CD4-positive, CD25-positive, alpha-beta regulatory T cell (primary cell): Measurements from ENCODE around the gene OGDHL. TPM values are rescaled to one million over a fixed set of nuclear protein-coding genes. Genes with fewer than 3 reads are reported as not detected.
"Not testable (repeated sequence)": the region's sequence is repeated elsewhere in the genome, so short reads cannot be mapped to it uniquely, and the experiment has no call there.

Experiments used
- ATAC-seq, 2 donors: fragments of 150-1000 bp; cut with Tn5 transposase; one replicate each; pipeline ENCODE4 v1.10.0; 2021; ENCODE audit warnings: low read depth in 2 of 2, moderate number of reproducible peaks in 2 of 2, moderate library complexity in 1 of 2
- DNase-seq, 3 donors: peaks; one replicate each; pipeline versions ENCODE4 v3.0.0 to v3.0.0-alpha.2; 2012 to 2022; ENCODE audit warnings: mixed read lengths in 1 of 3
- H3K27ac ChIP-seq: one replicate; pipeline ENCODE4 v1.7.0; 2013; ENCODE audit warnings: mild to moderate bottlenecking, low read length; ENCODE audit not compliant: insufficient read depth, poor library complexity, severe bottlenecking
- H3K27me3 ChIP-seq: one replicate; pipeline ENCODE4 v1.7.0; 2013; ENCODE audit warnings: low read length; ENCODE audit not compliant: control insufficient read depth, insufficient read depth
- H3K36me3 ChIP-seq: one replicate; pipeline ENCODE4 v1.7.0; 2013; ENCODE audit warnings: mild to moderate bottlenecking, low read length, moderate library complexity; ENCODE audit not compliant: control insufficient read depth, insufficient read depth
- H3K4me1 ChIP-seq: 2 replicates; pipeline ENCODE4 v1.7.0; 2013; ENCODE audit warnings: mild to moderate bottlenecking, low read length; ENCODE audit not compliant: insufficient read depth, control insufficient read depth, poor library complexity, severe bottlenecking
- H3K4me3 ChIP-seq: one replicate; pipeline ENCODE4 v1.7.0; 2013; ENCODE audit warnings: low read depth, mild to moderate bottlenecking, low read length, moderate library complexity
- H3K9me3 ChIP-seq, 2 experiments: 1 replicate in 1 of 2; 2 replicates in 1 of 2; pipeline ENCODE4 v1.7.0; 2013; ENCODE audit warnings: low read length in 2 of 2, mild to moderate bottlenecking in 1 of 2, moderate library complexity in 1 of 2; ENCODE audit not compliant: control insufficient read depth in 2 of 2
- H3K27ac Mint-ChIP-seq, 3 donors: one replicate each; pipeline ENCODE4 v1.8.0; 2020 to 2022; ENCODE audit warnings: mild to moderate bottlenecking in 3 of 3, mixed read lengths in 3 of 3, moderate library complexity in 2 of 3
- H3K27me3 Mint-ChIP-seq: one replicate; pipeline ENCODE4 v1.8.0; 2022; ENCODE audit warnings: mild to moderate bottlenecking, mixed read lengths
- H3K36me3 Mint-ChIP-seq: one replicate; pipeline ENCODE4 v1.8.0; 2020; ENCODE audit warnings: mixed read lengths
- H3K4me1 Mint-ChIP-seq, 4 donors: one replicate each; pipeline ENCODE4 v1.8.0; 2020 to 2022; ENCODE audit warnings: mixed read lengths in 4 of 4, mild to moderate bottlenecking in 1 of 4
- H3K4me3 Mint-ChIP-seq, 4 donors: one replicate each; pipeline ENCODE4 v1.8.0; 2020 to 2022; ENCODE audit warnings: mild to moderate bottlenecking in 4 of 4, mixed read lengths in 4 of 4, moderate library complexity in 3 of 4
- H3K9me3 Mint-ChIP-seq, 7 donors: one replicate each; pipeline ENCODE4 v1.8.0; 2020 to 2022; ENCODE audit warnings: mixed read lengths in 7 of 7, mild to moderate bottlenecking in 3 of 7, moderate library complexity in 2 of 7
- polyA plus RNA-seq, 4 donors: library from polyadenylated mRNA; unstranded; fragments of 300-500 nt; fragmentation: Illumina TruSeq; gene quantifications; one replicate each; pipeline ENCODE4 v1.2.3, GENCODE V29; 2021
- total RNA-seq: library from RNA; stranded (reverse); gene quantifications from one replicate; pipeline ENCODE4 v1.2.3, GENCODE V29; 2022

The OGDHL gene
- total and polyA plus RNA-seq, 5 donors from 2014 or later = not detected

DNA sequence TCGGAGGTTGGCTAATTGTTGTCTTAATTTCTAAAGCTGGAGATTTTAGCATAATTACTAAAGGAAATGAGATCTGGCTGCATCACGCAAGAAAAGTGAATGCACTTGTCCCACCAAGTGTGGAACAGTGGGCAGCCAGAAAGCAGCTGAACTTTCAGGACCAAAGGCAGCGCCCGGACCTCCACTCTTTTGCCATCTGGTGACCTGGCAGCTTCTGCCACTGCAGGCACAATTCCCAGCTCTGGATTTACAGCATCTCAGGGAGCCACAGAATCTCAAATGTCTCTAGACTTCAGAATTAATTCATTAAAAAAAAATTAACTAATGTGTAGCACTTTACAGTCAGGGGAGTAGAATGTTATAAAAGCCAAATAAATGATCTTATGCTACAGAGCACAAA is 14.7 kb upstream of the OGDHL start:
- Mint-ChIP-seq H3K27ac (no peak overlapping the region), H3K36me3 (no peaks in the 10 kb centered on the region), H3K4me1 (no peaks in the 10 kb centered on the region), H3K4me3 (no peak overlapping the region), H3K27me3 (peaks cover 12% of the 10 kb centered on the region), H3K9me3 (peaks cover 0 to 4% (median 0%) of the 10 kb centered on the region in 7 donors)
- no peak for DNase-seq
- no peaks in the 10 kb centered on the region for H3K4me1 ChIP-seq
- ATAC-seq = no peak
- H3K27ac ChIP-seq = no peak overlapping the region
- H3K27me3 ChIP-seq = peaks cover 2% of the 10 kb centered on the region
- no peaks in the 10 kb centered on the region for H3K36me3 ChIP-seq
- H3K4me3 ChIP-seq = no peak overlapping the region
- H3K9me3 ChIP-seq = no peaks in the 10 kb centered on the region

DNA sequence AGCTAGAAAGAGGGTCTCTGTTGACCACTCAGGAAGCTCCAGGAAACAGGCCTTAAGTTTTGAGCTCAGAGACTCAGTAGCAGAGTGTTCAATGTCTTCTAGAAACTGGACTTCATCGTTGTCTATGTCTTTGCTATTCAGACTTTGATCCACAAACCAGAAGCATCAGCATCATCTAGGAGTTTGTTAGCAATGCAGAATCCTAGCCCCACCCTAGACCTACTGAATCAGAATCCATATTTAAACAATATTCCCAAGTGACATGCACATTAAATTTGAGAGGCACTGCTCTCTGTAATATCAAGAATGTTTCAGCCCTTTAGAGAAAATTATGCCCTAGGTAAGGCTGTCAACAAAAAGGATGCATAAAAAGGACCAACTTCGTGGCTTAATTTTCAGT is 12.9 kb upstream of the OGDHL start:
- H3K4me3 ChIP-seq = no peak overlapping the region
- peaks cover 2% of the 10 kb centered on the region for H3K27me3 ChIP-seq
- H3K27ac ChIP-seq = no peak overlapping the region
- no peaks in the 10 kb centered on the region for H3K4me1 ChIP-seq
- H3K9me3 Mint-ChIP-seq = peaks cover 0 to 4% (median 1%) of the 10 kb centered on the region in 7 donors
- H3K36me3 Mint-ChIP-seq = no peaks in the 10 kb centered on the region
- H3K9me3 ChIP-seq = no peaks in the 10 kb centered on the region
- H3K27ac Mint-ChIP-seq = no peak overlapping the region
- no peaks in the 10 kb centered on the region for H3K36me3 ChIP-seq
- H3K4me3 Mint-ChIP-seq = no peak overlapping the region
- ATAC-seq (no peak), DNase-seq (no peak)
- H3K4me1 Mint-ChIP-seq = no peaks in the 10 kb centered on the region
- H3K27me3 Mint-ChIP-seq = peaks cover 27% of the 10 kb centered on the region

DNA sequence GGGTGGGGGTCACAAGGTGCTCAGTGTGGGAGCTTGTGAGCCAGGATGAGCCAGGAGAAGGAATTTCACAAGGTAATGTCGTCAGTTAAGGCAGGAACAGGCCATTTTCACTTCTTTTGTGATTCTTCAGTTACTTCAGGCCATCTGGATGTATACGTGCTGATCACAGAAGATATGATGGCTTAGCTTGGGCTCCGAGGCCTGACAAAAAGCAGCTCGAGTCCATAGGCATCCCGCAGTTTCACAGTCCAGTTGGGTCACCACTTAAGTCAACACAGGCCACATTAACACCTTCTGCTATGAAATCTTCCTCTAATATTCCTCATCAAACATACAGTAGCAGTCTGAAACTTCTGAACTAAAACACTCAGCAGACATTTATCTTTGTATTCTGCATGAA is 10.8 kb upstream of the OGDHL start:
- H3K36me3 ChIP-seq, H3K4me3 ChIP-seq, DNase-seq, ATAC-seq, H3K4me1 ChIP-seq, H3K27me3 ChIP-seq, H3K27ac ChIP-seq, H3K4me3 Mint-ChIP-seq, H3K4me1 Mint-ChIP-seq, H3K9me3 Mint-ChIP-seq, H3K27ac Mint-ChIP-seq, H3K36me3 Mint-ChIP-seq, H3K9me3 ChIP-seq: not testable (repeated sequence)
- H3K27me3 Mint-ChIP-seq = peaks cover 33% of the 10 kb centered on the region

DNA sequence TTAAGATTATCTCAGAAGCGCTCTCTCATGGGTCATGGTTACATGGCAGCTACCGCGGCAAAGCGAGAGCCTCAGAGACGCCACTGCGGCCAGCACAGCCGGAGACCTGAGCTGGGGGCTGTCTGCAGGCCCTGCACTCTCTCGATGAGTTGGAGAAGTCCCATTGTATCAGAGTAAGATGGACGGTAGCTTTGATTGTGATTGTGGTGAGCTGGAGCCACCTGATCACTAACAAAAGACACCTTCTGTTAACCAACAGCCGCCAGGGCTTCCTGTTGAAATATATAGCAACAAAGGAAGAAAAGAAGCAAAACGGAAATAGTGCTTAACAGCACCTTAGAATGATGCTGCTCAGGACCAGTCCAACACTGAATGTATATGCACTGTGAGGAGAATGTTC is 8.9 kb upstream of the OGDHL start:
- not testable (repeated sequence) for H3K27ac ChIP-seq, H3K4me3 ChIP-seq, DNase-seq, H3K4me1 ChIP-seq, H3K36me3 ChIP-seq, H3K36me3 Mint-ChIP-seq, H3K9me3 ChIP-seq, H3K9me3 Mint-ChIP-seq, H3K4me1 Mint-ChIP-seq, H3K27me3 ChIP-seq, H3K27ac Mint-ChIP-seq
- Mint-ChIP-seq H3K4me3 (peak overlapping the region in 1 of 4 donors; percentile 14), H3K27me3 (peaks cover 44% of the 10 kb centered on the region)
- ATAC-seq = peak in 1 of 2 donors; percentile 31

DNA sequence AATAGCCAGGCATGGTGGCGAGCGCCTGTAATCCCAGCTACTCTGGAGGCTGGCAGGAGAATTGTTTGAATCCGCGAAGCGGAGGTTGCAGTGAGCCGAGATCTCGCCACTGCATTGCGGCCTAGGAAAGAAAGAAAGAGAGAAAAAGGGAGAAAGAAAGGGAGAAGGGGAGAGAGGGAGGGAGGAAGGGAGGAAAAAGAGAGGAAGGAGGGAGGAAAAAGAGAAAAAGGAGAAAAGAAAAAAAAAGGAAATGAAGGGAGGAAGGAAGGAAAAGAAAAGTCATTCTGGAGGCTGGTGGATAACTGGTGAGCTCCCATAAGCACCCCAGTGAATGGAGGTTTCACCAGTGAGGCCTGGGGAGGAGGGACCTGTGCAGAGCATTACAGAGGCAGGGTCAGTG is 7.6 kb upstream of the OGDHL start:
- ATAC-seq (no peak), DNase-seq (no peak)
- Histone ChIP-seq H3K27ac (no peak overlapping the region), H3K36me3 (no peaks in the 10 kb centered on the region), H3K27me3 (peaks cover 4% of the 10 kb centered on the region), H3K9me3 (peaks cover 5 to 6% of the 10 kb centered on the region in 2 experiments), H3K4me1 (no peaks in the 10 kb centered on the region), H3K4me3 (no peak overlapping the region)
- no peak overlapping the region for H3K27ac Mint-ChIP-seq
- H3K4me1 Mint-ChIP-seq = no peaks in the 10 kb centered on the region
- H3K4me3 Mint-ChIP-seq = no peak overlapping the region
- H3K36me3 Mint-ChIP-seq = no peaks in the 10 kb centered on the region
- peaks cover 0 to 6% (median 4%) of the 10 kb centered on the region in 7 donors for H3K9me3 Mint-ChIP-seq
- peaks cover 50% of the 10 kb centered on the region for H3K27me3 Mint-ChIP-seq

DNA sequence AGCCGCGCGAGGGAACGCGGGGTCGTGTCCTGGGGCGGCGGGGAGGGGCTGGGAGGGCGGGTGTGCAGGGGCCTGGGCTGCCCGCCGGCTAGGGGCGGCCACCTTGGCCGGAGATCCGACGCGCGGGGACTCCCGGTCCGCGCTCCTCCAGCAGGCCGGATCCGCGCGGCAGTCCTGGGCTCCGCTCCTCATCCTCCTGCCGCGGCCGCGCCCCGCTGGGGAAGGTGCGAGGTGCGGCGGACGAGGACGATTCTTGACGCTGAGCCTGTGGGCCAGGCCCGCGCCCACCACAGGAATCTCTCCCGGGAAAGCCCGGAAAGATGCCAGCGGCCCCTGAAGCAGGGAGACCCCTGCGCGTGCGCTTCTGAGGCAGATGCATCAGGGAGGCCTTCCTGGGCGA is 6.6 kb upstream of the OGDHL start:
- H3K4me3 Mint-ChIP-seq = no peak overlapping the region
- Histone ChIP-seq H3K27me3 (peaks cover 4% of the 10 kb centered on the region), H3K4me1 (no peaks in the 10 kb centered on the region), H3K36me3 (no peaks in the 10 kb centered on the region), H3K9me3 (peaks cover 5 to 6% of the 10 kb centered on the region in 2 experiments), H3K27ac (no peak overlapping the region), H3K4me3 (no peak overlapping the region)
- peaks cover 0 to 6% (median 5%) of the 10 kb centered on the region in 7 donors for H3K9me3 Mint-ChIP-seq
- no peak for ATAC-seq
- H3K4me1 Mint-ChIP-seq = no peaks in the 10 kb centered on the region
- DNase-seq = no peak
- peaks cover 50% of the 10 kb centered on the region for H3K27me3 Mint-ChIP-seq
- H3K27ac Mint-ChIP-seq = no peak overlapping the region
- no peaks in the 10 kb centered on the region for H3K36me3 Mint-ChIP-seq

DNA sequence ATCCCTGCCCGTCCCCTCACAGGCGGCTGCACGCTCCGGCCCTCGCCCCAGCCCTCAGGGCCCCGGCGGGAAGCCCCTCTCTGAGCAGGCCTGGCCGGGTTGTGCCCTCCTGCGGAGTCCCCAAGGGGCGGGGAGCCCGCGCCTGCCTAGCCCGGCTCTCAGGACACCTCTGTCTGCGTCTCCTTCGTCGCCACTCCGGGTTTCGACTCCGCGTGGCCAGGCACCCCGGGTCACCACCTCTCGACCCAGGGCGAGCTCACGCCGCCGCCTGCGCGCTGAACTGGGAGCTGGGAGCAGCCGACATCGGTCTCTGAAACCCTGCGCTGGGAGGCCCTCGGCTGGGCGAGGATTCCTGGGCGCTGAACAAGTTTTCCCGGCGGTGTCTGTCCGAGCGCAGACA is 6.2 kb upstream of the OGDHL start:
- Histone ChIP-seq H3K4me1 (no peaks in the 10 kb centered on the region), H3K27me3 (peaks cover 4% of the 10 kb centered on the region), H3K4me3 (no peak overlapping the region), H3K27ac (no peak overlapping the region), H3K36me3 (no peaks in the 10 kb centered on the region), H3K9me3 (peaks cover 5 to 6% of the 10 kb centered on the region in 2 experiments)
- DNase-seq = no peak
- Mint-ChIP-seq H3K36me3 (no peaks in the 10 kb centered on the region), H3K4me1 (no peaks in the 10 kb centered on the region), H3K4me3 (no peak overlapping the region), H3K9me3 (peaks cover 1 to 7% (median 5%) of the 10 kb centered on the region in 7 donors), H3K27ac (no peak overlapping the region), H3K27me3 (peaks cover 52% of the 10 kb centered on the region)
- no peak for ATAC-seq

DNA sequence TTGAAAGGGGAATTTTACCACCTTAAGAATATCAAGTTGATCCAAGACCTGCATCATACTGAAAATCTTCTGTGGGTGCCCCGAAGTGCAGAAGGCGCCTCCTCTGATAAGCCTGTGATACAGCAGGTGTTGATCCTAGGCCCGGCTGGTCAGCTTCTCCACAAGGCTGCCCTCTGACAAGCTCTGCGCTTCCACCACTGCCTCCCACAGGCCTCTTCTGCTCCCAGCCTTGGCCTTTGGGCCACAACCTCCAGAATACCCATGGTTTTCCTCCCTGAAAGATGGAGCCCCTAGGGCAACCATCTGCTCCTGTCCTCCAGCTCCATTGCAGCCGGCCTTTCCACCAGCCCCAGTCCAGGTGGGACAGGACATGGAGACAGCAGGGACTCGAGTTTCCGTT is 5.6 kb upstream of the OGDHL start:
- Histone ChIP-seq H3K36me3 (no peaks in the 10 kb centered on the region), H3K9me3 (peaks cover 5 to 6% of the 10 kb centered on the region in 2 experiments), H3K4me3 (no peak overlapping the region), H3K27me3 (peaks cover 4% of the 10 kb centered on the region), H3K27ac (no peak overlapping the region), H3K4me1 (no peaks in the 10 kb centered on the region)
- no peaks in the 10 kb centered on the region for H3K36me3 Mint-ChIP-seq
- peaks cover 55% of the 10 kb centered on the region for H3K27me3 Mint-ChIP-seq
- ATAC-seq (no peak), DNase-seq (no peak)
- no peak overlapping the region for H3K27ac Mint-ChIP-seq
- H3K4me3 Mint-ChIP-seq = no peak overlapping the region
- peaks cover 1 to 8% (median 5%) of the 10 kb centered on the region in 7 donors for H3K9me3 Mint-ChIP-seq
- H3K4me1 Mint-ChIP-seq = peaks cover 0 to 3% (median 1%) of the 10 kb centered on the region in 4 donors
